OCI-LY1 (cell line): ENCODE measurements around the gene INAVA.

Experiments used
- H2AFZ ChIP-seq: fragments of 200-600 bp; sonication (generic), shearing (Covaris generic); 2 replicates; pipeline ENCODE4 v1.6.0; 2014; ENCODE audit warnings: antibody characterized with exemption, mild to moderate bottlenecking, low read length
- H3F3A ChIP-seq: fragments of 200-600 bp; sonication (generic), shearing (Covaris generic); 2 replicates; pipeline ENCODE4 v1.6.0; 2014; ENCODE audit warnings: mild to moderate bottlenecking, antibody characterized with exemption, low read length, moderate library complexity; ENCODE audit not compliant: insufficient read depth
- H3K27ac ChIP-seq: fragments of 200-600 bp; sonication (generic); 2 replicates; pipeline ENCODE4 v1.5.1; 2014; ENCODE audit warnings: low read length, mixed run types, mild to moderate bottlenecking, low read depth; ENCODE audit not compliant: poor library complexity, severe bottlenecking
- H3K27me3 ChIP-seq: fragments of 200-600 bp; sonication (generic); 2 replicates; pipeline ENCODE4 v1.6.0; 2014; ENCODE audit warnings: antibody characterized with exemption, mild to moderate bottlenecking, low read length, moderate library complexity; ENCODE audit not compliant: insufficient read depth
- H3K36me3 ChIP-seq: fragments of 200-600 bp; sonication (generic); 2 replicates; pipeline ENCODE4 v1.6.1; 2014; ENCODE audit warnings: mild to moderate bottlenecking, antibody characterized with exemption, low read length, moderate library complexity, mixed read lengths; ENCODE audit not compliant: insufficient read depth
- H3K4me1 ChIP-seq: fragments of 200-600 bp; sonication (generic); 2 replicates; pipeline ENCODE4 v1.5.1; 2014; ENCODE audit warnings: mild to moderate bottlenecking, low read length, moderate library complexity; ENCODE audit not compliant: insufficient read depth, severe bottlenecking
- H3K4me2 ChIP-seq: fragments of 200-600 bp; sonication (generic), shearing (Covaris generic); 2 replicates; pipeline ENCODE4 v1.6.1; 2014; ENCODE audit warnings: low read length
- H3K4me3 ChIP-seq: fragments of 200-600 bp; sonication (generic); 2 replicates; pipeline ENCODE4 v1.5.1; 2014; ENCODE audit warnings: low read length, low read depth, mild to moderate bottlenecking, mixed read lengths; ENCODE audit not compliant: poor library complexity, severe bottlenecking
- H3K79me2 ChIP-seq: fragments of 200-600 bp; shearing (Covaris generic); 2 replicates; pipeline ENCODE4 v1.6.1; 2016; ENCODE audit warnings: mixed run types, low read length, mixed read lengths; ENCODE audit not compliant: insufficient read depth
- H3K9ac ChIP-seq: fragments of 200-600 bp; sonication (generic), shearing (Covaris generic); 2 replicates; pipeline ENCODE4 v1.6.1; 2014; ENCODE audit warnings: mild to moderate bottlenecking, low read length, mixed read lengths
- H3K9me2 ChIP-seq: fragments of 200-600 bp; sonication (generic), shearing (Covaris generic); 2 replicates; pipeline ENCODE4 v1.6.1; 2014; ENCODE audit warnings: low read depth, mild to moderate bottlenecking, low read length, mixed read lengths
- H3K9me3 ChIP-seq: fragments of 200-600 bp; shearing (Covaris generic); 2 replicates; pipeline ENCODE4 v1.6.1; 2014; ENCODE audit warnings: low read length, mixed read lengths
- H4K20me1 ChIP-seq: fragments of 200-600 bp; sonication (generic), shearing (Covaris generic); 2 replicates; pipeline ENCODE4 v1.6.0; 2016; ENCODE audit warnings: mild to moderate bottlenecking, low read length; ENCODE audit not compliant: insufficient read depth
- EZH2 ChIP-seq: fragments of 200-600 bp; sonication (generic), shearing (Covaris generic); IDR thresholded peaks from 2 replicates; pipeline ENCODE4 v1.8.0; 2017; ENCODE audit warnings: borderline replicate concordance, mixed run types, mild to moderate bottlenecking, antibody characterized with exemption, low read length, moderate library complexity, mixed read lengths
- TF ChIP-seq, protein P1 (sequence below): fragments of 200-600 bp; sonication (generic), shearing (Covaris generic); IDR thresholded peaks from 2 replicates; pipeline ENCODE4 v1.5.1; 2017; ENCODE audit warnings: mild to moderate bottlenecking, antibody characterized with exemption, low read length, moderate library complexity, mixed read lengths

Gene INAVA

DNA sequence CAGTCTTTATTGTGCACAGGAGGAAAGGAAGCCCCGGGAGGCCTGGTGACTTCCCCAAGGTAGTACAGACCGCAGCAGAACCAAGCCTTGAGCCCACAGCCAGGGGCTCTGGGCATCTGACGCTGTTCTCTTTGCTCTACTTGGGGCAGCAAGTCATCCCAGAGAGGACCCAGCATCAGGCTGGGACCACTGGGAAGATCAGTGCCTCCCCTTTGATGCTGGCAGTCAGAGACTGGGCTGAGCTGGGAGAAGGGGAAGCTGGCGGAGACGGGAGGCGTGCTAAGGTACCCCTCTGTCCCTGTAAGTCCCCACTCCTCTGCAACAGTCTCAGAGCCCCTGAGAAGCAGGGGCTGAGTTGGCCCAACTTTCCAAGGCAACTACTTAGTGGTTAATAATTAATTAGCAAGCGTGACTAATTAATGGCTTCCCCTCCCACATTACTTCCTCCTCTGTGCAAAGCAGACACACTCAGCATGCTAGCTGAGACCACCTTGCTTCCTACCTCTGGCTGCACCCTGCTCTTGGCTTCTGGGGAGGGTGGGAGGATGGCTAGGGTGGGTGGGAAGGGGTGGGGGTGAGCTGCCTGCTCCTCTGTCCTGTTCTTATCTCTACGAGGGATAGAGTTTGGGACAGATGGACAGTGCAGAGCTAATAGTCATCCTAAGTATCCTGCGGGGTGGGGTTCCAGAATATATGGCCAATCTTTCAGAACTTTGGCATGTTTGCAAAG, 1.3 kb downstream of the INAVA start:
- no peak for TF ChIP-seq EZH2
- TF ChIP-seq, protein P1, sequence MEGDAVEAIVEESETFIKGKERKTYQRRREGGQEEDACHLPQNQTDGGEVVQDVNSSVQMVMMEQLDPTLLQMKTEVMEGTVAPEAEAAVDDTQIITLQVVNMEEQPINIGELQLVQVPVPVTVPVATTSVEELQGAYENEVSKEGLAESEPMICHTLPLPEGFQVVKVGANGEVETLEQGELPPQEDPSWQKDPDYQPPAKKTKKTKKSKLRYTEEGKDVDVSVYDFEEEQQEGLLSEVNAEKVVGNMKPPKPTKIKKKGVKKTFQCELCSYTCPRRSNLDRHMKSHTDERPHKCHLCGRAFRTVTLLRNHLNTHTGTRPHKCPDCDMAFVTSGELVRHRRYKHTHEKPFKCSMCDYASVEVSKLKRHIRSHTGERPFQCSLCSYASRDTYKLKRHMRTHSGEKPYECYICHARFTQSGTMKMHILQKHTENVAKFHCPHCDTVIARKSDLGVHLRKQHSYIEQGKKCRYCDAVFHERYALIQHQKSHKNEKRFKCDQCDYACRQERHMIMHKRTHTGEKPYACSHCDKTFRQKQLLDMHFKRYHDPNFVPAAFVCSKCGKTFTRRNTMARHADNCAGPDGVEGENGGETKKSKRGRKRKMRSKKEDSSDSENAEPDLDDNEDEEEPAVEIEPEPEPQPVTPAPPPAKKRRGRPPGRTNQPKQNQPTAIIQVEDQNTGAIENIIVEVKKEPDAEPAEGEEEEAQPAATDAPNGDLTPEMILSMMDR: no peak
- no peaks in the 10 kb centered on the region for H3K9me2 ChIP-seq
- no peaks in the 10 kb centered on the region for H3F3A ChIP-seq
- H3K27ac ChIP-seq: no peak overlapping the region
- no peak overlapping the region for H3K4me3 ChIP-seq
- H3K9me3 ChIP-seq: no peaks in the 10 kb centered on the region
- H3K79me2 ChIP-seq: no peaks in the 10 kb centered on the region
- H4K20me1 ChIP-seq: no peaks in the 10 kb centered on the region
- H3K4me1 ChIP-seq: no peaks in the 10 kb centered on the region
- no peak overlapping the region for H2AFZ ChIP-seq
- H3K9ac ChIP-seq: no peak overlapping the region
- H3K27me3 ChIP-seq: peaks cover 4% of the 10 kb centered on the region; the same call in 1 of the 2 replicates
- H3K4me2 ChIP-seq: no peak overlapping the region
- no peaks in the 10 kb centered on the region for H3K36me3 ChIP-seq

DNA sequence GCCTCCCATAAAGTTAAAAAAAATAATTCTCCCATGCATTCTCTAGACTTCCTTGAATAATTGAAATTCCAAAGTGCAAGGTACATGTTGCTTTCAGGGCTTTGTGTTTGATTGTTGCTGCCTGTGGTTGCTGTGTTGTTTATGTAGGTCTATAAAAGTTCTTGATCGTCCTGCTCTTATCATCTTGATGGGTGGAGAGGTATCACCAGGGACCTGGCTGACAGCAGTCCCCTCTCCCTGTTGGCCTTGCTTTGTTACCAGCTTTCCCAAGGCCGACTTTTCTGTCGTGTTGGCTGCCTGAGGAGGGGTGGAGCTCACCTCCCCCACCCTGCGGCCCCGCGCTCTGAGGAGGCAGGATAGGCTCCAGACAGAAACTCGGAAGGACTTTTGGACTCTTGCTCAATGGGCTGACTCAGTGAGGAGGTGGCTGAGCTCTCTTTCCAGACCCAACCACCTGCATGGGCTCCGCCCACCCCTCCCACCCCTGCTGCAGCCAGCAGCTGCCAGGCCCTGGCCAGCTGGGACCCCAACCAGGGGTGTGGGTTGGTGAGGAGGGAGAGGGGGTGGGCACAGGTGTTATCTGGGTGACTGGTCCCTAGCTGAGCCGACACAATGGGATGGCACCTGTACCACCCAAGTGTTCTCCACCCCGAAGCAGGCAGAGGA, 2.0 kb downstream of the INAVA start:
- H3K79me2 ChIP-seq: no peaks in the 10 kb centered on the region
- H3K27ac ChIP-seq: no peak overlapping the region
- H3K4me2 ChIP-seq: no peak overlapping the region

DNA sequence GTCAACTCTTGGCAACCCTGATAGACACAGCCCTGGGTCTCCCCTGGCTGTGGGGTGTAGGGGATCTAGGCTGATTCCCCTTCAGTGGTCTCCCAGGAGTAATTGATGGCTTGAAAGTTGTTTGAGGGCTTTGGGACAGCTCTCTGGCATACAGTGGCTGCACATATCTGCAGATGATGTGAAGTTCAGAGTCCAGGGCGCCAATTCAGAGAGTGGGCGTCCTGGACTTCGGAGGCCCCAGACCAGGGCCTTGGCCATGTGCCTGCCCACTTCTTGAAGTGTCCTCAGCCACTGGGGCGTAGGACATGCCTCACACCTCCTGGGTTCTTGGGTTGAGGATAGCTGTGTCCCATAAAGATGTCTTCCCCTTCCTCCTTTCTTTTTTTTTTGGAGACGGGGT, 2.6 kb downstream of the INAVA start:
- no peak overlapping the region for H3K27ac ChIP-seq
- no peak overlapping the region for H3K4me2 ChIP-seq
- no peaks in the 10 kb centered on the region for H4K20me1 ChIP-seq
- no peak overlapping the region for H3K9ac ChIP-seq
- no peak overlapping the region for H2AFZ ChIP-seq
- H3K9me2 ChIP-seq: no peaks in the 10 kb centered on the region
- H3K79me2 ChIP-seq: no peaks in the 10 kb centered on the region
- no peaks in the 10 kb centered on the region for H3F3A ChIP-seq
- H3K9me3 ChIP-seq: no peaks in the 10 kb centered on the region
- no peaks in the 10 kb centered on the region for H3K4me1 ChIP-seq
- H3K27me3 ChIP-seq: peaks cover 4% of the 10 kb centered on the region; the same call in 1 of the 2 replicates
- no peaks in the 10 kb centered on the region for H3K36me3 ChIP-seq
- TF ChIP-seq, protein P1: no peak
- no peak for TF ChIP-seq EZH2
- H3K4me3 ChIP-seq: no peak overlapping the region

More for the DNA sequence above, 2.0 kb downstream of the INAVA start:
- Histone ChIP-seq H3K4me3 (no peak overlapping the region), H3K9ac (no peak overlapping the region), H3K9me2 (no peaks in the 10 kb centered on the region), H2AFZ (no peak overlapping the region), H3K9me3 (no peaks in the 10 kb centered on the region), H3F3A (no peaks in the 10 kb centered on the region), H4K20me1 (no peaks in the 10 kb centered on the region), H3K36me3 (no peaks in the 10 kb centered on the region), H3K27me3 (peaks cover 4% of the 10 kb centered on the region; the same call in 1 of the 2 replicates), H3K4me1 (no peaks in the 10 kb centered on the region)
- no peak for TF ChIP-seq EZH2
- TF ChIP-seq, protein P1: no peak
